CD4-positive, alpha-beta T cell (primary cell): Measurements from ENCODE around the gene FANCM. TPM values are rescaled to one million over a fixed set of nuclear protein-coding genes. Genes with fewer than 3 reads are reported as not detected.

Source experiments
- ATAC-seq: fragments of 200-7000 bp; cut with Tn5 transposase; one replicate; pipeline ENCODE4 v1.10.0; 2022; ENCODE audit warnings: mild to moderate bottlenecking; ENCODE audit not compliant: poor library complexity
- CTCF ChIA-PET: fragments of 350-600 bp; sonication (Branson Sonifier 250); formaldehyde crosslinking; loops from one replicate; lab custom pipeline; 2021; ENCODE audit warnings: antibody characterized with exemption, inconsistent platforms; lab: Charles Lee
- POLR2A ChIA-PET: fragments of 350-600 bp; sonication (Branson Sonifier 250); formaldehyde crosslinking; loops from one replicate; lab custom pipeline; 2021; ENCODE audit warnings: antibody characterized with exemption, inconsistent platforms; lab: Charles Lee
- DNase-seq, 14 experiments: peaks; one replicate each; pipeline ENCODE4 v3.0.0-alpha.2; 2013 to 2020; ENCODE audit warnings: mixed read lengths in 2 of 14
- H3K27ac ChIP-seq, 2 donors: one replicate each; pipeline versions ENCODE4 v1.5.1 to v1.7.0; 2013; ENCODE audit warnings: low read length in 2 of 2, low read depth in 1 of 2, mild to moderate bottlenecking in 1 of 2
- H3K27me3 ChIP-seq, 2 experiments: 1 replicate in 1 of 2; 2 replicates in 1 of 2; pipeline versions ENCODE4 v1.6.1 to v1.7.0; 2013; ENCODE audit warnings: low read length in 2 of 2, control low read depth in 1 of 2, mild to moderate bottlenecking in 1 of 2, moderate library complexity in 1 of 2; ENCODE audit not compliant: insufficient read depth in 2 of 2, control insufficient read depth in 1 of 2
- H3K36me3 ChIP-seq: one replicate; pipeline ENCODE4 v1.6.1; 2013; ENCODE audit warnings: low read length, control low read depth; ENCODE audit not compliant: insufficient read depth
- H3K4me1 ChIP-seq: one replicate; pipeline ENCODE4 v1.6.1; 2013; ENCODE audit warnings: low read length, control low read depth; ENCODE audit not compliant: insufficient read depth
- H3K4me3 ChIP-seq: one replicate; pipeline ENCODE4 v1.5.1; 2013; ENCODE audit warnings: mild to moderate bottlenecking, low read length, moderate library complexity
- H3K9me3 ChIP-seq, 2 experiments: 1 replicate in 1 of 2; 2 replicates in 1 of 2; pipeline versions ENCODE4 v1.6.1 to v1.7.0; 2013; ENCODE audit warnings: low read length in 2 of 2, mild to moderate bottlenecking in 2 of 2, control low read depth in 1 of 2, moderate library complexity in 1 of 2; ENCODE audit not compliant: control insufficient read depth in 1 of 2, insufficient read depth in 1 of 2
- H3K27ac Mint-ChIP-seq: one replicate; pipeline ENCODE4 v1.8.0; 2020; ENCODE audit warnings: mixed read lengths
- H3K27me3 Mint-ChIP-seq: one replicate; pipeline ENCODE4 v1.8.0; 2021; ENCODE audit warnings: mixed read lengths
- H3K36me3 Mint-ChIP-seq: one replicate; pipeline ENCODE4 v1.8.0; 2021; ENCODE audit warnings: low read depth, mixed read lengths
- H3K4me1 Mint-ChIP-seq: one replicate; pipeline ENCODE4 v1.8.0; 2021; ENCODE audit warnings: low read depth, mixed read lengths
- H3K4me3 Mint-ChIP-seq: one replicate; pipeline ENCODE4 v1.8.0; 2020; ENCODE audit warnings: mild to moderate bottlenecking, mixed read lengths
- H3K9me3 Mint-ChIP-seq: one replicate; pipeline ENCODE4 v1.8.0; 2020; ENCODE audit warnings: mixed read lengths
- intact Hi-C, 2 experiments: fragments of 100-400 bp; cut with DNase I in 1 of 2; cut with micrococcal nuclease in 1 of 2; formaldehyde crosslinking; loops; one replicate each; pipeline versions ENCODE4 v1.15.1 to v1.9.0; 2023 to 2025; cut with DNase I, micrococcal nuclease
- total RNA-seq, 174 experiments: library from RNA in 2 of 174; stranded (reverse) in 2 of 174; gene quantifications; one replicate each; pipeline ENCODE4 v1.2.3 and lab custom pipeline; 2021 to 2026
- TF ChIP-seq, protein P1 (sequence below): fragments of 200-600 bp; IDR thresholded peaks from one replicate; pipeline ENCODE4 v1.8.0; 2022; ENCODE audit warnings: antibody characterized with exemption, mild to moderate bottlenecking

The FANCM gene
- total RNA-seq, 2 experiments from 2014 or later = 6.1 to 8.8 TPM

DNA sequence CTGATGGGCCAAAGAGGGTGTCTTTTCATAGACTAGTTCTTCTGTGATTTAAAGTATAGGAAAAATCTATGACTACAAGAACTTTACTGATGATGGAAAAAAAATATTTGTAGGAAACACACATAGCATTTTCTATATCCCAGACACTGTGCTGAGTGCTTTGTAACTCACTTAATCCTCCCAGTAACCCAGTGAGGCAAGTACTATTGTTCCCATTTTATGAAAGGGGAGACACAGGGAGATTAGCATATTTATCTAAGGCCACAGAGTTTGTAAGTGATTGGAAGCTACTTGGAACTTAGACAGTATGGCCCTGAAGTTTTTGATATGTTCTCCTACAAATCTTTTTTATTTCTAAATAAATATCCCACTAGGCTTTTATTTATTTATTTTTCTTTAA, 31.9 kb upstream of the FANCM start:
- Mint-ChIP-seq H3K4me1 (no peaks in the 10 kb centered on the region), H3K27ac (no peak overlapping the region), H3K4me3 (no peak overlapping the region), H3K36me3 (peaks cover 89% of the 10 kb centered on the region), H3K27me3 (no peaks in the 10 kb centered on the region), H3K9me3 (no peaks in the 10 kb centered on the region)
- ATAC-seq (no peak), DNase-seq (no peak)
- ChIA-PET POLR2A (no interaction called here), CTCF (no interaction called here)
- Histone ChIP-seq H3K36me3 (peaks cover 71% of the 10 kb centered on the region), H3K4me1 (no peaks in the 10 kb centered on the region), H3K27ac (no peak overlapping the region), H3K27me3 (no peaks in the 10 kb centered on the region), H3K4me3 (no peak overlapping the region), H3K9me3 (no peaks in the 10 kb centered on the region)
- intact Hi-C loops = no loop called here
- TF ChIP-seq, protein P1, sequence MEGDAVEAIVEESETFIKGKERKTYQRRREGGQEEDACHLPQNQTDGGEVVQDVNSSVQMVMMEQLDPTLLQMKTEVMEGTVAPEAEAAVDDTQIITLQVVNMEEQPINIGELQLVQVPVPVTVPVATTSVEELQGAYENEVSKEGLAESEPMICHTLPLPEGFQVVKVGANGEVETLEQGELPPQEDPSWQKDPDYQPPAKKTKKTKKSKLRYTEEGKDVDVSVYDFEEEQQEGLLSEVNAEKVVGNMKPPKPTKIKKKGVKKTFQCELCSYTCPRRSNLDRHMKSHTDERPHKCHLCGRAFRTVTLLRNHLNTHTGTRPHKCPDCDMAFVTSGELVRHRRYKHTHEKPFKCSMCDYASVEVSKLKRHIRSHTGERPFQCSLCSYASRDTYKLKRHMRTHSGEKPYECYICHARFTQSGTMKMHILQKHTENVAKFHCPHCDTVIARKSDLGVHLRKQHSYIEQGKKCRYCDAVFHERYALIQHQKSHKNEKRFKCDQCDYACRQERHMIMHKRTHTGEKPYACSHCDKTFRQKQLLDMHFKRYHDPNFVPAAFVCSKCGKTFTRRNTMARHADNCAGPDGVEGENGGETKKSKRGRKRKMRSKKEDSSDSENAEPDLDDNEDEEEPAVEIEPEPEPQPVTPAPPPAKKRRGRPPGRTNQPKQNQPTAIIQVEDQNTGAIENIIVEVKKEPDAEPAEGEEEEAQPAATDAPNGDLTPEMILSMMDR = no peak

DNA sequence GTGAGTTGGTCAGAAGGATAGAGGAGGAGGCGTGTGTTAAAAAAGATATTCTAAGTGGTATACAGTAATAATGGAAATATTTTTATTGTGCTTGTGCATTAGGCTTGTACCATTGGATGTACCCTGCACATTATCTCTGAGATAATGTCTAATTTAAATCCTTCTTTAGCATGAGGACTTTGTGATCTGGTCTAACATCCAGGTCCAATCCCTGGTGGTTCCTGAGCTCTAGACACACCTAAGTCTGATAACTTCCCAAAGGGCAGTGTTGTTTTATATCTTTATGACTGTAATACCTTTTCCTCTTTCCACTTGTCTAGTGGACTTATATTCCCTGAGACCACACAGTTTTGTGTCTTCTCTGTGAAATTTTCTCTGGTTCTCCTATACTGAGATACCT, 31.2 kb upstream of the FANCM start:
- Mint-ChIP-seq H3K4me3 (no peak overlapping the region), H3K27me3 (no peaks in the 10 kb centered on the region), H3K27ac (no peak overlapping the region), H3K4me1 (no peaks in the 10 kb centered on the region), H3K36me3 (peaks cover 89% of the 10 kb centered on the region), H3K9me3 (no peaks in the 10 kb centered on the region)
- peaks cover 74% of the 10 kb centered on the region for H3K36me3 ChIP-seq
- no peaks in the 10 kb centered on the region for H3K9me3 ChIP-seq
- TF ChIP-seq, protein P1 = no peak
- DNase-seq (no peak), ATAC-seq (no peak)
- H3K27ac ChIP-seq = no peak overlapping the region
- no peaks in the 10 kb centered on the region for H3K4me1 ChIP-seq
- ChIA-PET CTCF (no interaction called here), POLR2A (interaction anchor here (1.4 kb wide), 1 partner anchor 30 kb away, joined by 3 read pairs; the partner anchor contains the start of gene FKBP3)
- no peak overlapping the region for H3K4me3 ChIP-seq
- intact Hi-C loops = no loop called here
- no peaks in the 10 kb centered on the region for H3K27me3 ChIP-seq

DNA sequence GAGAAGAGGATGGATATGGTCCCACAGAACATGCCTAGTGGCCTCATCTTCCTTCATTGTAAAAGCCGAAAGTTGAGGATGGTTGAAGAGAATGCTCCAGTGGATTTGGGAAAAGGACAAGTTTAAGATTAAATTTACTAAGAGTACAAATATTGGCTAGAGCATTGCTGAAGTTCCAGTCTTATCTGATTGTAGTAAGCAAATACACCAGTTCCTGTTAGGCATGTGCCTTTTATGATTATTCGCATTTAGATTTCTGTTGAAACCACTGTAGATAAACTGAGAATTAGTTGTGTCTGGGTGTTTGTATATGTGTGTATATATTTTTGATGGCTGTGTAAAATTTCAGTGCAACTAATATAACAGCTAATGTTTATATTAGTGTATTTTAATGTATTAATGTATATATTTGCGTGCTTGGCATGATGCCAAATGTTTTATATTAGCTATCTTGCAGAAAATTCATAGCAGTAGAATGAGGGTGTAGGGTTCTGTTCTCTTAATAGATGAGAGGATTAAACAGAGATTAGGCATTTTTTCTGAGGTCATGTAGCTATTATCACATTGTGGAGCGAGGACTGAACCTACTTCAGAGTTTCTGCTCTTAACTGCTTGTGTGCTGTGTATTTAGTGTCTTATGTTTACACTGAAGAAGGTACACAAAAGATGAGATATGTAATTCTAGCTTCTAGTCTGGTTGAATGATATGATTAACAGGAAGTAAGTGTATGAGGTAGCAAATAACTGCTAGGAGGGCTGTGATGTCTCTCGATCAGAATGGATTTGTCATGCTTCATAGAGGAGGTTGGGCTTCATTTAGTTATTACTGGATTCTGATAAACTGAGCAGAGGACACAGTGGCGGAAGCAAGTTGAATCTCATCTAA, 22.6 kb upstream of the FANCM start:
- DNase-seq = no peak
- Histone ChIP-seq H3K36me3 (peaks cover 68% of the 10 kb centered on the region), H3K9me3 (no peaks in the 10 kb centered on the region), H3K27ac (no peak overlapping the region), H3K4me3 (no peak overlapping the region), H3K4me1 (no peaks in the 10 kb centered on the region), H3K27me3 (no peaks in the 10 kb centered on the region)
- ChIA-PET POLR2A (interaction anchor here (0.8 to 1.3 kb wide), 3 partner anchors 9 to 151 kb away, joined by 3 to 6 read pairs (median 3); partner anchors contain the start of genes FKBP3, KLHL28 and TOGARAM1), CTCF (interaction anchor here (0.7 kb wide), 1 partner anchor 137 kb away, joined by 4 read pairs; no protein-coding TSS in a partner anchor)
- Mint-ChIP-seq H3K27ac (peak overlapping the region; percentile 9), H3K9me3 (no peaks in the 10 kb centered on the region), H3K4me3 (no peak overlapping the region), H3K27me3 (no peaks in the 10 kb centered on the region), H3K36me3 (peaks cover 90% of the 10 kb centered on the region), H3K4me1 (peaks cover 21% of the 10 kb centered on the region)
- TF ChIP-seq, protein P1 = no peak
- intact Hi-C loops = no loop called here
- no peak for ATAC-seq
